OCI-LY1 (cell line): Measurements from ENCODE around the gene MAPK11.

ENCODE experiments used
- H2AFZ ChIP-seq: fragments of 200-600 bp; sonication (generic), shearing (Covaris generic); 2 replicates; pipeline ENCODE4 v1.6.0; 2014; ENCODE audit warnings: antibody characterized with exemption, mild to moderate bottlenecking, low read length
- H3F3A ChIP-seq: fragments of 200-600 bp; sonication (generic), shearing (Covaris generic); 2 replicates; pipeline ENCODE4 v1.6.0; 2014; ENCODE audit warnings: mild to moderate bottlenecking, antibody characterized with exemption, low read length, moderate library complexity; ENCODE audit not compliant: insufficient read depth
- H3K27ac ChIP-seq: fragments of 200-600 bp; sonication (generic); 2 replicates; pipeline ENCODE4 v1.5.1; 2014; ENCODE audit warnings: low read length, mixed run types, mild to moderate bottlenecking, low read depth; ENCODE audit not compliant: poor library complexity, severe bottlenecking
- H3K27me3 ChIP-seq: fragments of 200-600 bp; sonication (generic); 2 replicates; pipeline ENCODE4 v1.6.0; 2014; ENCODE audit warnings: antibody characterized with exemption, mild to moderate bottlenecking, low read length, moderate library complexity; ENCODE audit not compliant: insufficient read depth
- H3K36me3 ChIP-seq: fragments of 200-600 bp; sonication (generic); 2 replicates; pipeline ENCODE4 v1.6.1; 2014; ENCODE audit warnings: mild to moderate bottlenecking, antibody characterized with exemption, low read length, moderate library complexity, mixed read lengths; ENCODE audit not compliant: insufficient read depth
- H3K4me1 ChIP-seq: fragments of 200-600 bp; sonication (generic); 2 replicates; pipeline ENCODE4 v1.5.1; 2014; ENCODE audit warnings: mild to moderate bottlenecking, low read length, moderate library complexity; ENCODE audit not compliant: insufficient read depth, severe bottlenecking
- H3K4me2 ChIP-seq: fragments of 200-600 bp; sonication (generic), shearing (Covaris generic); 2 replicates; pipeline ENCODE4 v1.6.1; 2014; ENCODE audit warnings: low read length
- H3K4me3 ChIP-seq: fragments of 200-600 bp; sonication (generic); 2 replicates; pipeline ENCODE4 v1.5.1; 2014; ENCODE audit warnings: low read length, low read depth, mild to moderate bottlenecking, mixed read lengths; ENCODE audit not compliant: poor library complexity, severe bottlenecking
- H3K79me2 ChIP-seq: fragments of 200-600 bp; shearing (Covaris generic); 2 replicates; pipeline ENCODE4 v1.6.1; 2016; ENCODE audit warnings: mixed run types, low read length, mixed read lengths; ENCODE audit not compliant: insufficient read depth
- H3K9ac ChIP-seq: fragments of 200-600 bp; sonication (generic), shearing (Covaris generic); 2 replicates; pipeline ENCODE4 v1.6.1; 2014; ENCODE audit warnings: mild to moderate bottlenecking, low read length, mixed read lengths
- H3K9me2 ChIP-seq: fragments of 200-600 bp; sonication (generic), shearing (Covaris generic); 2 replicates; pipeline ENCODE4 v1.6.1; 2014; ENCODE audit warnings: low read depth, mild to moderate bottlenecking, low read length, mixed read lengths
- H3K9me3 ChIP-seq: fragments of 200-600 bp; shearing (Covaris generic); 2 replicates; pipeline ENCODE4 v1.6.1; 2014; ENCODE audit warnings: low read length, mixed read lengths
- H4K20me1 ChIP-seq: fragments of 200-600 bp; sonication (generic), shearing (Covaris generic); 2 replicates; pipeline ENCODE4 v1.6.0; 2016; ENCODE audit warnings: mild to moderate bottlenecking, low read length; ENCODE audit not compliant: insufficient read depth
- EZH2 ChIP-seq: fragments of 200-600 bp; sonication (generic), shearing (Covaris generic); IDR thresholded peaks from 2 replicates; pipeline ENCODE4 v1.8.0; 2017; ENCODE audit warnings: borderline replicate concordance, mixed run types, mild to moderate bottlenecking, antibody characterized with exemption, low read length, moderate library complexity, mixed read lengths
- TF ChIP-seq, protein P1 (sequence below): fragments of 200-600 bp; sonication (generic), shearing (Covaris generic); IDR thresholded peaks from 2 replicates; pipeline ENCODE4 v1.5.1; 2017; ENCODE audit warnings: mild to moderate bottlenecking, antibody characterized with exemption, low read length, moderate library complexity, mixed read lengths

MAPK11 gene

GRCh38 chr22:50293441-50294318, 23.5 kb upstream of the MAPK11 start:
- no peak overlapping the region for H3K4me2 ChIP-seq
- H3K9ac ChIP-seq, result no peak overlapping the region
- H3K79me2 ChIP-seq, result no peaks in the 10 kb centered on the region
- H3F3A ChIP-seq, result 0 out of 2 replicates have a peak, but pooled peaks cover 3% of the 10 kb centered on the region
- no peak overlapping the region for H3K27ac ChIP-seq
- no peak overlapping the region for H2AFZ ChIP-seq
- H3K4me1 ChIP-seq, result peaks cover 19% of the 10 kb centered on the region
- H4K20me1 ChIP-seq, result no peaks in the 10 kb centered on the region
- H3K9me3 ChIP-seq, result no peaks in the 10 kb centered on the region
- no peak for TF ChIP-seq EZH2
- TF ChIP-seq, protein P1, sequence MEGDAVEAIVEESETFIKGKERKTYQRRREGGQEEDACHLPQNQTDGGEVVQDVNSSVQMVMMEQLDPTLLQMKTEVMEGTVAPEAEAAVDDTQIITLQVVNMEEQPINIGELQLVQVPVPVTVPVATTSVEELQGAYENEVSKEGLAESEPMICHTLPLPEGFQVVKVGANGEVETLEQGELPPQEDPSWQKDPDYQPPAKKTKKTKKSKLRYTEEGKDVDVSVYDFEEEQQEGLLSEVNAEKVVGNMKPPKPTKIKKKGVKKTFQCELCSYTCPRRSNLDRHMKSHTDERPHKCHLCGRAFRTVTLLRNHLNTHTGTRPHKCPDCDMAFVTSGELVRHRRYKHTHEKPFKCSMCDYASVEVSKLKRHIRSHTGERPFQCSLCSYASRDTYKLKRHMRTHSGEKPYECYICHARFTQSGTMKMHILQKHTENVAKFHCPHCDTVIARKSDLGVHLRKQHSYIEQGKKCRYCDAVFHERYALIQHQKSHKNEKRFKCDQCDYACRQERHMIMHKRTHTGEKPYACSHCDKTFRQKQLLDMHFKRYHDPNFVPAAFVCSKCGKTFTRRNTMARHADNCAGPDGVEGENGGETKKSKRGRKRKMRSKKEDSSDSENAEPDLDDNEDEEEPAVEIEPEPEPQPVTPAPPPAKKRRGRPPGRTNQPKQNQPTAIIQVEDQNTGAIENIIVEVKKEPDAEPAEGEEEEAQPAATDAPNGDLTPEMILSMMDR, result no peak
- no peaks in the 10 kb centered on the region for H3K36me3 ChIP-seq
- no peak overlapping the region for H3K4me3 ChIP-seq
- H3K27me3 ChIP-seq, result peaks cover 19% of the 10 kb centered on the region
- no peaks in the 10 kb centered on the region for H3K9me2 ChIP-seq

- Histone ChIP-seq H3K4me1 (peaks cover 19% of the 10 kb centered on the region), H3K4me3 (no peak overlapping the region), H3F3A (0 out of 2 replicates have a peak, but pooled peaks cover 3% of the 10 kb centered on the region), H3K79me2 (no peaks in the 10 kb centered on the region), H4K20me1 (no peaks in the 10 kb centered on the region), H3K4me2 (peak overlapping the region; percentile 34; the same call in 1 of the 2 replicates), H3K9ac (no peak overlapping the region), H3K27me3 (peaks cover 19% of the 10 kb centered on the region), H3K9me2 (no peaks in the 10 kb centered on the region), H3K9me3 (no peaks in the 10 kb centered on the region), H3K36me3 (no peaks in the 10 kb centered on the region), H2AFZ (no peak overlapping the region), H3K27ac (no peak overlapping the region)
- no peak for TF ChIP-seq EZH2
- TF ChIP-seq, protein P1, result no peak
Measured at GRCh38 chr22:50292643-50293440, 22.7 kb upstream of the MAPK11 start.

GRCh38 chr22:50289942-50290630, 19.9 kb upstream of the MAPK11 start:
- Histone ChIP-seq H3K9ac (no peak overlapping the region), H3K79me2 (no peaks in the 10 kb centered on the region), H3K27me3 (peaks cover 29% of the 10 kb centered on the region), H3K4me2 (no peak overlapping the region), H3F3A (no peaks in the 10 kb centered on the region), H3K9me3 (no peaks in the 10 kb centered on the region), H3K36me3 (no peaks in the 10 kb centered on the region), H2AFZ (no peak overlapping the region), H4K20me1 (no peaks in the 10 kb centered on the region), H3K4me1 (peaks cover 19% of the 10 kb centered on the region), H3K4me3 (no peak overlapping the region), H3K27ac (no peak overlapping the region), H3K9me2 (no peaks in the 10 kb centered on the region)
- TF ChIP-seq, protein P1, result no peak
- TF ChIP-seq EZH2, result no peak
